ENCODE data around the gene SALL4. TPM values are rescaled to one million over a fixed set of nuclear protein-coding genes. Genes with fewer than 3 reads are reported as not detected.

Gene SALL4
- total RNA-seq, 2 donors from 2014 or later: not detected

DNA sequence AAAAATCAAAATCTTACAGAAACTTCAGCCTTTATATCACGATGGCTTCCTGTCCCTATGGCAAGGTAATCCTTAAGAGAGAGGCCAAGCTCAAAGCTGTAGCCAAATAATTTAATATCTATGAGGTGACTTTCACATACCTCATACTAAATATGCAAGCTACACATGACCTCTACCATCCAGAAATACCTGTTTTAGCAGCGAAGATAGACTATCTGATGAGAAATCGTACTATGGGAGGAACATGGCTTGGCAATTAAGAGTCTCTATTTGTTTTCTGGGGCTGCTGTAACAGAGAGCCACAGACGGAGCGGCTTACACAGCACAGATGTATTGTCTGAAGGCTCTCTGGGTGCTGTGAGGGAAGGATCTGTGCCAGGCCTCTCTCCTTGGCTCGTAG lies 31.0 kb upstream of the SALL4 start:
- no peak overlapping the region for H3K4me3 ChIP-seq
- H3K4me1 ChIP-seq (ENCODE audit: control insufficient read depth in 1 of 2, low read depth in 2 of 2): no peaks in the 10 kb centered on the region
- TF ChIP-seq, protein P1, sequence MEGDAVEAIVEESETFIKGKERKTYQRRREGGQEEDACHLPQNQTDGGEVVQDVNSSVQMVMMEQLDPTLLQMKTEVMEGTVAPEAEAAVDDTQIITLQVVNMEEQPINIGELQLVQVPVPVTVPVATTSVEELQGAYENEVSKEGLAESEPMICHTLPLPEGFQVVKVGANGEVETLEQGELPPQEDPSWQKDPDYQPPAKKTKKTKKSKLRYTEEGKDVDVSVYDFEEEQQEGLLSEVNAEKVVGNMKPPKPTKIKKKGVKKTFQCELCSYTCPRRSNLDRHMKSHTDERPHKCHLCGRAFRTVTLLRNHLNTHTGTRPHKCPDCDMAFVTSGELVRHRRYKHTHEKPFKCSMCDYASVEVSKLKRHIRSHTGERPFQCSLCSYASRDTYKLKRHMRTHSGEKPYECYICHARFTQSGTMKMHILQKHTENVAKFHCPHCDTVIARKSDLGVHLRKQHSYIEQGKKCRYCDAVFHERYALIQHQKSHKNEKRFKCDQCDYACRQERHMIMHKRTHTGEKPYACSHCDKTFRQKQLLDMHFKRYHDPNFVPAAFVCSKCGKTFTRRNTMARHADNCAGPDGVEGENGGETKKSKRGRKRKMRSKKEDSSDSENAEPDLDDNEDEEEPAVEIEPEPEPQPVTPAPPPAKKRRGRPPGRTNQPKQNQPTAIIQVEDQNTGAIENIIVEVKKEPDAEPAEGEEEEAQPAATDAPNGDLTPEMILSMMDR (IDR thresholded peaks at IDR 0.05): no peak
- no peaks in the 10 kb centered on the region for H3K27me3 ChIP-seq (replicated peaks; ENCODE audit: insufficient read depth)
- DNase-seq (ENCODE audit: low spot score) (no peak), ATAC-seq (ENCODE audit: insufficient number of reproducible peaks, low FRiP score, low read depth) (no peak)
- H3K9me3 ChIP-seq: no peaks in the 10 kb centered on the region
- H3K36me3 ChIP-seq: no peaks in the 10 kb centered on the region
- no peak overlapping the region for H3K27ac ChIP-seq

DNA sequence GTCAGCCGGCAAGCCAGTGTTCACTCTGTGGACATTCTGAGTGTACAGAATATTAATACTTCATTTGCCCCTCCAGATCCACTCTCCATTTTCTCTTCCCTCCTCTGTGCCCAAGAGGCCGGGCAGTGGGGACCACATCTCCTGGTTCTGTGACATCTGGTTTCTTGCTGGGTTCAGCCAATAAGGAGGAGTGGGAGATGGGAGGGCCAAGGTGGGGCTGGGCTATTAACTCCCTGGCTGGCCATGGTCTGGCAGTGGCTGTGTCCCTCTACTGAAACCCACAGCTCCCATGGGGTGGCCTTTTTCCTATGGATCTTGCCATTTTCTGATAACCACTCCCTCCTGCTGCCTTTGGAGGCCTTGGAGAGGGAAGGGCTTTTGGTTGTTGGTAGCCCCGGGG lies 30.0 kb upstream of the SALL4 start:
- no peaks in the 10 kb centered on the region for H3K4me1 ChIP-seq (ENCODE audit: control insufficient read depth in 1 of 2, low read depth in 2 of 2)
- H3K36me3 ChIP-seq: no peaks in the 10 kb centered on the region
- no peak for ATAC-seq (ENCODE audit: insufficient number of reproducible peaks, low FRiP score, low read depth)
- H3K27ac ChIP-seq: no peak overlapping the region
- no peaks in the 10 kb centered on the region for H3K9me3 ChIP-seq
- DNase-seq (ENCODE audit: low spot score): no peak
- no peak overlapping the region for H3K4me3 ChIP-seq
- TF ChIP-seq, protein P1 (IDR thresholded peaks at IDR 0.05): no peak
- H3K27me3 ChIP-seq (replicated peaks; ENCODE audit: insufficient read depth): no peaks in the 10 kb centered on the region

DNA sequence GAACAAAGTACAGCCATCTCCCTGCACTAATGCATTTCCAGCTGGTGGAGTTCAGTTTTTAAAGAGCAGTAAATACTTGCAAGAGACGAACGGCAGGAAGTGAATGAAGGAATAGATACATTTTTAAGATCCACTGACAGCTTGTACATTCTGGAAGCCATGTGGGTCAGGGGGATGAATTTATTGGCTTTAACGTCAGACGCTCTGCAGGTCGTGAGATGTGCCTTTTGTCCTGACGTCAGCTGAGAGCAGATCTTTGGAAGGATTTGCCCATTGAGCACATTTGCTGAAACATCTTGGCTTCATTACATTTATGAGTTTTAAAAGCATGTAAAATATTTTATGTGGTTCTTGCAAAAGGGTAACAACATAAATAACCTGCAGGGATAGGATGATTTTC lies 29.5 kb upstream of the SALL4 start:
- DNase-seq (ENCODE audit: low spot score) (no peak), ATAC-seq (ENCODE audit: insufficient number of reproducible peaks, low FRiP score, low read depth) (no peak)
- no peaks in the 10 kb centered on the region for H3K4me1 ChIP-seq (ENCODE audit: control insufficient read depth in 1 of 2, low read depth in 2 of 2)
- H3K4me3 ChIP-seq: no peak overlapping the region
- H3K27ac ChIP-seq: no peak overlapping the region
- no peaks in the 10 kb centered on the region for H3K27me3 ChIP-seq (replicated peaks; ENCODE audit: insufficient read depth)
- H3K9me3 ChIP-seq: no peaks in the 10 kb centered on the region
- H3K36me3 ChIP-seq: no peaks in the 10 kb centered on the region
- TF ChIP-seq, protein P1 (IDR thresholded peaks at IDR 0.05): no peak

DNA sequence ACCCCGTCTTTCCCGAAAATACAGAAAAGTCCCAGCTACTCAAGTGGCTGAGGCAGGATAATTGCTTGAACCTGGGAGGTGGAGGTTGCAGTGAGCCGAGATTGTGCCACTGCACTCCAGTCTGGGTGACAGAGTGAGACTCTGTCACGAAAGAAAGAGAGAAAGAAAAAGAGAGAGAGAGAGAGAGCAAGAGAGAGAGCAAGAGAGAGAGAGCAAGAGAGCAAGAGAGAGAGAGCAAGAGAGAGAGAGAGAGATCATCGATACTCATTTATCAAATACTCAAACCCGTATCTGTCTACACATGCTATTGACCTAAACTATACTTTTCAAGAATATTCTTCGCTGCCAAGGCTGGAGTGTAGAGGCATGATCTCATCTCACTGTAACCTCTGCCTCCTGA lies 28.2 kb upstream of the SALL4 start:
- Histone ChIP-seq H3K9me3 (no peaks in the 10 kb centered on the region), H3K36me3 (no peaks in the 10 kb centered on the region), H3K4me3 (no peak overlapping the region), H3K4me1 (ENCODE audit: control insufficient read depth in 1 of 2, low read depth in 2 of 2) (no peaks in the 10 kb centered on the region), H3K27ac (no peak overlapping the region), H3K27me3 (replicated peaks; ENCODE audit: insufficient read depth) (no peaks in the 10 kb centered on the region)
- DNase-seq (ENCODE audit: low spot score) (no peak), ATAC-seq (ENCODE audit: insufficient number of reproducible peaks, low FRiP score, low read depth) (no peak)
- TF ChIP-seq, protein P1 (IDR thresholded peaks at IDR 0.05): no peak

DNA sequence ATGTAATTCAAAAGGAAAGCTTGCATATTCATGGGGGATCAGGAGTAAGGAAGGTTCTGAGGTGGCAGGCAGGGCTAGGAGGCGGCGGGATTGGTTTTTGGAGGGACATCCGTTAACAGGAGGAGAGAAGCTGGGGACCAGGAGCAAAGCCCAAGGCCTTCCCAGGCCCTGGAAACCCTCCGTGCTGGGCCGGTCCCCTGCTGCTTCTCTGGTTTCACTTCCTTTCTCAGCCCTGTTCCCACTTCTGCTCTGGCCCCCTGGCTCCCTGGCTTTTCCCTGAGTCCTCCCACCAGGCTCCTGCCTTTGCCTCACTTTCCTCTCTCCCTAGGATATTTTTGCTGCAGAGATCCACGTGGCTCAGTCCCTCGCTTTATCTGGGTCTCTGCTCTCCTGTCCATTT lies 26.4 kb upstream of the SALL4 start:
- Histone ChIP-seq H3K4me1 (ENCODE audit: control insufficient read depth in 1 of 2, low read depth in 2 of 2) (no peaks in the 10 kb centered on the region), H3K9me3 (no peaks in the 10 kb centered on the region), H3K4me3 (no peak overlapping the region), H3K27ac (no peak overlapping the region), H3K36me3 (no peaks in the 10 kb centered on the region), H3K27me3 (replicated peaks; ENCODE audit: insufficient read depth) (no peaks in the 10 kb centered on the region)
- TF ChIP-seq, protein P1 (IDR thresholded peaks at IDR 0.05): no peak
- DNase-seq (ENCODE audit: low spot score) (no peak), ATAC-seq (ENCODE audit: insufficient number of reproducible peaks, low FRiP score, low read depth) (no peak)
